Activated naive CD8-positive, alpha-beta T cell (primary cell): ENCODE data around the gene MAPK7.
"Not testable (repeated sequence)": the region's sequence is repeated elsewhere in the genome, so short reads cannot be mapped to it uniquely, and the experiment has no call there.

Experiments used
- H3K27ac Mint-ChIP-seq: one replicate; pipeline ENCODE4 v1.8.0; 2021; ENCODE audit warnings: mixed read lengths
- H3K27me3 Mint-ChIP-seq: one replicate; pipeline ENCODE4 v1.8.0; 2021; ENCODE audit warnings: mixed read lengths
- H3K36me3 Mint-ChIP-seq: one replicate; pipeline ENCODE4 v1.8.0; 2021; ENCODE audit warnings: mixed read lengths
- H3K4me1 Mint-ChIP-seq: one replicate; pipeline ENCODE4 v1.8.0; 2021; ENCODE audit warnings: low read depth, mixed read lengths
- H3K4me3 Mint-ChIP-seq: one replicate; pipeline ENCODE4 v1.8.0; 2021; ENCODE audit warnings: mild to moderate bottlenecking, mixed read lengths
- H3K9me3 Mint-ChIP-seq: one replicate; pipeline ENCODE4 v1.8.0; 2021; ENCODE audit warnings: low read depth, mixed read lengths

MAPK7 gene

GRCh38 chr17:19348081-19348650 lies 30.1 kb upstream of the MAPK7 start:
- Mint-ChIP-seq H3K27me3 (peaks cover 1% of the 10 kb centered on the region), H3K4me1 (no peaks in the 10 kb centered on the region), H3K4me3 (no peak overlapping the region), H3K27ac (no peak overlapping the region), H3K9me3 (no peaks in the 10 kb centered on the region), H3K36me3 (no peaks in the 10 kb centered on the region)

- H3K36me3 Mint-ChIP-seq = no peaks in the 10 kb centered on the region
- no peaks in the 10 kb centered on the region for H3K9me3 Mint-ChIP-seq
- no peak overlapping the region for H3K4me3 Mint-ChIP-seq
- no peak overlapping the region for H3K27ac Mint-ChIP-seq
- H3K27me3 Mint-ChIP-seq = peaks cover 1% of the 10 kb centered on the region
- H3K4me1 Mint-ChIP-seq = no peaks in the 10 kb centered on the region
These were observed 29.5 kb upstream of the MAPK7 start for GRCh38 chr17:19348806-19349205.

GRCh38 chr17:19353401-19353800 lies 24.9 kb upstream of the MAPK7 start:
- peaks cover 11% of the 10 kb centered on the region for H3K27me3 Mint-ChIP-seq
- not testable (repeated sequence) for H3K4me3 Mint-ChIP-seq, H3K36me3 Mint-ChIP-seq, H3K4me1 Mint-ChIP-seq, H3K27ac Mint-ChIP-seq, H3K9me3 Mint-ChIP-seq

- H3K9me3 Mint-ChIP-seq = no peaks in the 10 kb centered on the region
- H3K4me1 Mint-ChIP-seq = no peaks in the 10 kb centered on the region
- H3K27ac Mint-ChIP-seq = no peak overlapping the region
- no peak overlapping the region for H3K4me3 Mint-ChIP-seq
- peaks cover 6% of the 10 kb centered on the region for H3K36me3 Mint-ChIP-seq
- H3K27me3 Mint-ChIP-seq = peaks cover 11% of the 10 kb centered on the region
These were observed 23.6 kb upstream of the MAPK7 start for GRCh38 chr17:19354748-19355147.

- peaks cover 12% of the 10 kb centered on the region for H3K27me3 Mint-ChIP-seq
- H3K27ac Mint-ChIP-seq = no peak overlapping the region
- peaks cover 6% of the 10 kb centered on the region for H3K36me3 Mint-ChIP-seq
- peaks cover 6% of the 10 kb centered on the region for H3K4me1 Mint-ChIP-seq
- H3K9me3 Mint-ChIP-seq = no peaks in the 10 kb centered on the region
- no peak overlapping the region for H3K4me3 Mint-ChIP-seq
These were observed 20.9 kb upstream of the MAPK7 start for GRCh38 chr17:19357351-19357750.

GRCh38 chr17:19357761-19358160 lies 20.5 kb upstream of the MAPK7 start:
- Mint-ChIP-seq H3K4me3 (no peak overlapping the region), H3K27ac (no peak overlapping the region), H3K27me3 (peaks cover 12% of the 10 kb centered on the region), H3K9me3 (no peaks in the 10 kb centered on the region), H3K36me3 (peaks cover 6% of the 10 kb centered on the region), H3K4me1 (peaks cover 6% of the 10 kb centered on the region)

GRCh38 chr17:19359151-19359550 lies 19.1 kb upstream of the MAPK7 start:
- peaks cover 6% of the 10 kb centered on the region for H3K36me3 Mint-ChIP-seq
- peaks cover 10% of the 10 kb centered on the region for H3K27me3 Mint-ChIP-seq
- no peaks in the 10 kb centered on the region for H3K9me3 Mint-ChIP-seq
- peaks cover 6% of the 10 kb centered on the region for H3K4me1 Mint-ChIP-seq
- no peak overlapping the region for H3K27ac Mint-ChIP-seq
- no peak overlapping the region for H3K4me3 Mint-ChIP-seq

- Mint-ChIP-seq H3K4me3 (no peak overlapping the region), H3K4me1 (peaks cover 6% of the 10 kb centered on the region), H3K27ac (no peak overlapping the region), H3K27me3 (peaks cover 7% of the 10 kb centered on the region), H3K9me3 (no peaks in the 10 kb centered on the region), H3K36me3 (peaks cover 6% of the 10 kb centered on the region)
These were observed 18.4 kb upstream of the MAPK7 start for GRCh38 chr17:19359856-19360255.

- Mint-ChIP-seq H3K4me1 (peaks cover 6% of the 10 kb centered on the region), H3K9me3 (no peaks in the 10 kb centered on the region), H3K36me3 (peaks cover 6% of the 10 kb centered on the region), H3K27me3 (peaks cover 5% of the 10 kb centered on the region), H3K27ac (no peak overlapping the region), H3K4me3 (no peak overlapping the region)
These were observed 17.5 kb upstream of the MAPK7 start for GRCh38 chr17:19360772-19361171.

- Mint-ChIP-seq H3K27ac (no peak overlapping the region), H3K4me3 (peak overlapping the region; percentile 86), H3K4me1 (peaks cover 6% of the 10 kb centered on the region), H3K27me3 (peaks cover 5% of the 10 kb centered on the region), H3K9me3 (no peaks in the 10 kb centered on the region), H3K36me3 (peaks cover 6% of the 10 kb centered on the region)
These were observed 17.0 kb upstream of the MAPK7 start for GRCh38 chr17:19361326-19361725.

- peak overlapping the region; percentile 50 for H3K27ac Mint-ChIP-seq
- H3K4me1 Mint-ChIP-seq = peaks cover 6% of the 10 kb centered on the region
- peaks cover 5% of the 10 kb centered on the region for H3K27me3 Mint-ChIP-seq
These were observed 16.4 kb upstream of the MAPK7 start for GRCh38 chr17:19361944-19362276.

GRCh38 chr17:19362277-19363113 lies 15.8 kb upstream of the MAPK7 start, which contains the start of gene B9D1:
B9D1 (minus strand) TSS chr17:19362723; CDS start chr17:19362569, 154 bp downstream.
- Mint-ChIP-seq H3K27ac (peak within 1 kb of the TSS; percentile 50), H3K4me3 (peak within 1 kb of the TSS; percentile 86), H3K36me3 (peaks cover 6% of the 10 kb centered on the region), H3K4me1 (peaks cover 6% of the 10 kb centered on the region), H3K27me3 (peaks cover 5% of the 10 kb centered on the region), H3K9me3 (no peaks in the 10 kb centered on the region)

More at GRCh38 chr17:19361944-19362276, 16.4 kb upstream of the MAPK7 start:
- H3K4me3 Mint-ChIP-seq = peak overlapping the region; percentile 86
- peaks cover 6% of the 10 kb centered on the region for H3K36me3 Mint-ChIP-seq
- H3K9me3 Mint-ChIP-seq = no peaks in the 10 kb centered on the region

- H3K4me1 Mint-ChIP-seq = peaks cover 6% of the 10 kb centered on the region
- peaks cover 6% of the 10 kb centered on the region for H3K36me3 Mint-ChIP-seq
- peak overlapping the region; percentile 86 for H3K4me3 Mint-ChIP-seq
- H3K27ac Mint-ChIP-seq = no peak overlapping the region
- no peaks in the 10 kb centered on the region for H3K9me3 Mint-ChIP-seq
- peaks cover 5% of the 10 kb centered on the region for H3K27me3 Mint-ChIP-seq
These were observed 15.2 kb upstream of the MAPK7 start for GRCh38 chr17:19363114-19363438.

- Mint-ChIP-seq H3K27ac (no peak overlapping the region), H3K4me3 (peak overlapping the region; percentile 62), H3K27me3 (peaks cover 2% of the 10 kb centered on the region), H3K36me3 (peaks cover 3% of the 10 kb centered on the region), H3K4me1 (peaks cover 6% of the 10 kb centered on the region), H3K9me3 (no peaks in the 10 kb centered on the region)
These were observed 14.8 kb upstream of the MAPK7 start for GRCh38 chr17:19363460-19364035.

- no peaks in the 10 kb centered on the region for H3K36me3 Mint-ChIP-seq
- peaks cover 17% of the 10 kb centered on the region for H3K4me1 Mint-ChIP-seq
- H3K27me3 Mint-ChIP-seq = peaks cover 2% of the 10 kb centered on the region
- no peaks in the 10 kb centered on the region for H3K9me3 Mint-ChIP-seq
- no peak overlapping the region for H3K27ac Mint-ChIP-seq
- no peak overlapping the region for H3K4me3 Mint-ChIP-seq
These were observed 13.4 kb upstream of the MAPK7 start for GRCh38 chr17:19364699-19365498.
